Transverse colon (tissue), 4 donors: Measurements from ENCODE around the gene SNPH.

Experiments
- EP300 ChIP-seq: sonication (generic); formaldehyde crosslinking; IDR thresholded peaks from one replicate; pipeline ENCODE4 v1.6.1; 2017; ENCODE audit warnings: antibody characterized with exemption, low read depth
- POLR2A ChIP-seq: fragments of 450-650 bp; IDR thresholded peaks from one replicate; pipeline ENCODE4 v1.6.1; 2016; ENCODE audit warnings: antibody characterized with exemption, mild to moderate bottlenecking, moderate library complexity
- POLR2AphosphoS5 ChIP-seq, 3 donors: sonication (generic); formaldehyde crosslinking; IDR thresholded peaks; one replicate each; pipeline ENCODE4 v1.6.1; 2016; ENCODE audit warnings: antibody characterized with exemption in 3 of 3
- TF ChIP-seq, protein P1 (sequence below), 5 experiments: fragments of 200-600 bp in 3 of 5; fragments of 450-650 bp in 2 of 5; sonication (generic) in 3 of 5; IDR thresholded peaks; 1 replicate in 2 of 5; 2 replicates in 3 of 5; pipeline ENCODE4 v1.5.1; 2016 to 2017; ENCODE audit warnings: antibody characterized with exemption in 5 of 5, inconsistent platforms in 3 of 5, mild to moderate bottlenecking in 2 of 5, moderate library complexity in 1 of 5

DNA sequence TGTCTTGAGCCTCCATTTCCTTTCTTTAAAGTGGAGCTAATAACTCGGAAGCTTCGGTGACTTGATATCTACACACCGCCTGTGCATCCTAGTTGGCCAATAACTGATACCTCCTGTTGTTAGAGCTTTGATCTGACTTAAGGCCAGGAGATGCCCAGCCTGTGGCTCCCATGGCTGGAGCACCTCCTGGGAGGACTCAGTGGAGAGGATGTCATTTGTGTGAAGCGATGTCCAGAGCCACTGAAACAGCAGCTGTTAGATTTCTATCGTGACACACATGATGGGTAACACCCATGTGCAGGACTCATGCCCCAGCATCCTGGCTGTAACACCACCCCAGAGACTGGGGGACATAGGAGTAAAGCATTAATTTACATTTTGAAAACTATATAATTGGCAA, 32.1 kb downstream of the SNPH start:
- TF ChIP-seq POLR2AphosphoS5 (IDR thresholded peaks at IDR 0.05) (no peak), EP300 (no peak), POLR2A (no peak)
- TF ChIP-seq, protein P1, sequence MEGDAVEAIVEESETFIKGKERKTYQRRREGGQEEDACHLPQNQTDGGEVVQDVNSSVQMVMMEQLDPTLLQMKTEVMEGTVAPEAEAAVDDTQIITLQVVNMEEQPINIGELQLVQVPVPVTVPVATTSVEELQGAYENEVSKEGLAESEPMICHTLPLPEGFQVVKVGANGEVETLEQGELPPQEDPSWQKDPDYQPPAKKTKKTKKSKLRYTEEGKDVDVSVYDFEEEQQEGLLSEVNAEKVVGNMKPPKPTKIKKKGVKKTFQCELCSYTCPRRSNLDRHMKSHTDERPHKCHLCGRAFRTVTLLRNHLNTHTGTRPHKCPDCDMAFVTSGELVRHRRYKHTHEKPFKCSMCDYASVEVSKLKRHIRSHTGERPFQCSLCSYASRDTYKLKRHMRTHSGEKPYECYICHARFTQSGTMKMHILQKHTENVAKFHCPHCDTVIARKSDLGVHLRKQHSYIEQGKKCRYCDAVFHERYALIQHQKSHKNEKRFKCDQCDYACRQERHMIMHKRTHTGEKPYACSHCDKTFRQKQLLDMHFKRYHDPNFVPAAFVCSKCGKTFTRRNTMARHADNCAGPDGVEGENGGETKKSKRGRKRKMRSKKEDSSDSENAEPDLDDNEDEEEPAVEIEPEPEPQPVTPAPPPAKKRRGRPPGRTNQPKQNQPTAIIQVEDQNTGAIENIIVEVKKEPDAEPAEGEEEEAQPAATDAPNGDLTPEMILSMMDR (IDR thresholded peaks at IDR 0.05): no peak
